ENCODE measurements around the gene LTBP1. TPM values are rescaled to one million over a fixed set of nuclear protein-coding genes. Genes with fewer than 3 reads are reported as not detected.

LTBP1 gene
- total RNA-seq, 1 experiment from 2014 or later: 2.2 TPM

DNA sequence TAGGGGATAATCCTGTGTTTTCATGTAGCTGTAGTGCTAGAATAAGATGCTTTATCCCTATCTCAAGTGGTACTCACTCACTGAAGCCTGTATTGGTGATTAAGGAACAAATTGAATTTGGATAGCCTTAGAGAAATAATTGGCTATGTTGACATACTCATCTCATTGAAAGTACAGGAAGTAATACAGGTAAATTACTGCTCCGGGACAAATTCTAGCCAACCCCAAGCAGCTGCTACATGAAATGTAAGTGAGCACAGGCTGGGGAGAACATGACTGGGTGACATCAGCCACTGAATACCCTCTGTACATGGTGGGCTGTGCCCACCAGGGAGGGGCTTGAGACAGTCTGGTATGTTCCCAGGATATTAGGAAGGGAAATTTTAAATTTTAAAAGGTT, 341.3 kb downstream of the LTBP1 start:
- Histone ChIP-seq H3K27ac (ENCODE audit: low read depth, low read length, poor library complexity, severe bottlenecking) (no peak overlapping the region), H3K4me1 (ENCODE audit: insufficient read depth, low read length, poor library complexity, severe bottlenecking) (no peaks in the 10 kb centered on the region), H3K9me3 (ENCODE audit: low read depth, low read length, poor library complexity, severe bottlenecking) (no peaks in the 10 kb centered on the region), H3K27me3 (replicated peaks; ENCODE audit: insufficient read depth, low read depth, low read length, poor library complexity) (no peaks in the 10 kb centered on the region), H3K36me3 (ENCODE audit: insufficient read depth, low read length, poor library complexity, severe bottlenecking) (no peaks in the 10 kb centered on the region), H3K4me3 (ENCODE audit: low read depth, low read length, poor library complexity, severe bottlenecking) (no peak overlapping the region)
- BruUV-seq (replicated peaks): no TSS peak
- CTCF ChIA-PET: no interaction called here
- no peak for DNase-seq (ENCODE audit: low spot score)
- TF ChIP-seq EZH2 (IDR thresholded peaks at IDR 0.05; ENCODE audit: borderline replicate concordance, low read depth, low read length, poor library complexity, severe bottlenecking): no peak
- TF ChIP-seq, protein P1, sequence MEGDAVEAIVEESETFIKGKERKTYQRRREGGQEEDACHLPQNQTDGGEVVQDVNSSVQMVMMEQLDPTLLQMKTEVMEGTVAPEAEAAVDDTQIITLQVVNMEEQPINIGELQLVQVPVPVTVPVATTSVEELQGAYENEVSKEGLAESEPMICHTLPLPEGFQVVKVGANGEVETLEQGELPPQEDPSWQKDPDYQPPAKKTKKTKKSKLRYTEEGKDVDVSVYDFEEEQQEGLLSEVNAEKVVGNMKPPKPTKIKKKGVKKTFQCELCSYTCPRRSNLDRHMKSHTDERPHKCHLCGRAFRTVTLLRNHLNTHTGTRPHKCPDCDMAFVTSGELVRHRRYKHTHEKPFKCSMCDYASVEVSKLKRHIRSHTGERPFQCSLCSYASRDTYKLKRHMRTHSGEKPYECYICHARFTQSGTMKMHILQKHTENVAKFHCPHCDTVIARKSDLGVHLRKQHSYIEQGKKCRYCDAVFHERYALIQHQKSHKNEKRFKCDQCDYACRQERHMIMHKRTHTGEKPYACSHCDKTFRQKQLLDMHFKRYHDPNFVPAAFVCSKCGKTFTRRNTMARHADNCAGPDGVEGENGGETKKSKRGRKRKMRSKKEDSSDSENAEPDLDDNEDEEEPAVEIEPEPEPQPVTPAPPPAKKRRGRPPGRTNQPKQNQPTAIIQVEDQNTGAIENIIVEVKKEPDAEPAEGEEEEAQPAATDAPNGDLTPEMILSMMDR (conservative IDR thresholded peaks at IDR 0.05; ENCODE audit: low read depth, low read length): no peak
- POLR2A ChIA-PET (ENCODE audit: low non-redundant PET): no interaction called here
- intact Hi-C loops (cut with micrococcal nuclease; ENCODE audit: unreplicated experiment): no loop called here

DNA sequence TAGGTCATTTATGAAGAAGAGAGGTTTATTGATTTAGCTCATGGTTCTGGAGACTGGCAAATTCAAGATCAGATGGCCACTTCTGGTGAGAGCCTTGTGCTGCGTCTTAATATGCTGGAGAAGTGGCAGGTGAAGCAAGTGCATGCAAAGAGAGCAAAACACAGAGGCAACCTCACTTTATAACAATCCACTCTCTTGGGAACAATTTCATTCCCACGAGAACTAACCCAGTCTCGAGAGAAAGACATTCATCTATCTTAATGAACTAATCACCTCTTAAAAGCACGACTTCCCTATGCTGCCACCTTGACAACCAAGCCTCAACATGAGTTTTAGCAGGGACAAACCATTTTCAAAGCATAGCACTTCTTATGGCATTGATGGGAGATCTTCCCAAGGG, 343.2 kb downstream of the LTBP1 start:
- POLR2A ChIA-PET (ENCODE audit: low non-redundant PET): no interaction called here
- CTCF ChIA-PET: no interaction called here
- TF ChIP-seq, protein P1 (conservative IDR thresholded peaks at IDR 0.05; ENCODE audit: low read depth, low read length): no peak
- TF ChIP-seq EZH2 (IDR thresholded peaks at IDR 0.05; ENCODE audit: borderline replicate concordance, low read depth, low read length, poor library complexity, severe bottlenecking): no peak
- BruUV-seq (replicated peaks): no TSS peak
- no peaks in the 10 kb centered on the region for H3K4me1 ChIP-seq (ENCODE audit: insufficient read depth, low read length, poor library complexity, severe bottlenecking)
- intact Hi-C loops (cut with micrococcal nuclease; ENCODE audit: unreplicated experiment): no loop called here
- no peak for DNase-seq (ENCODE audit: low spot score)
- H3K27ac ChIP-seq (ENCODE audit: low read depth, low read length, poor library complexity, severe bottlenecking): no peak overlapping the region
- H3K9me3 ChIP-seq (ENCODE audit: low read depth, low read length, poor library complexity, severe bottlenecking): no peaks in the 10 kb centered on the region
- no peaks in the 10 kb centered on the region for H3K27me3 ChIP-seq (replicated peaks; ENCODE audit: insufficient read depth, low read depth, low read length, poor library complexity)
- H3K36me3 ChIP-seq (ENCODE audit: insufficient read depth, low read length, poor library complexity, severe bottlenecking): no peaks in the 10 kb centered on the region
- no peak overlapping the region for H3K4me3 ChIP-seq (ENCODE audit: low read depth, low read length, poor library complexity, severe bottlenecking)

DNA sequence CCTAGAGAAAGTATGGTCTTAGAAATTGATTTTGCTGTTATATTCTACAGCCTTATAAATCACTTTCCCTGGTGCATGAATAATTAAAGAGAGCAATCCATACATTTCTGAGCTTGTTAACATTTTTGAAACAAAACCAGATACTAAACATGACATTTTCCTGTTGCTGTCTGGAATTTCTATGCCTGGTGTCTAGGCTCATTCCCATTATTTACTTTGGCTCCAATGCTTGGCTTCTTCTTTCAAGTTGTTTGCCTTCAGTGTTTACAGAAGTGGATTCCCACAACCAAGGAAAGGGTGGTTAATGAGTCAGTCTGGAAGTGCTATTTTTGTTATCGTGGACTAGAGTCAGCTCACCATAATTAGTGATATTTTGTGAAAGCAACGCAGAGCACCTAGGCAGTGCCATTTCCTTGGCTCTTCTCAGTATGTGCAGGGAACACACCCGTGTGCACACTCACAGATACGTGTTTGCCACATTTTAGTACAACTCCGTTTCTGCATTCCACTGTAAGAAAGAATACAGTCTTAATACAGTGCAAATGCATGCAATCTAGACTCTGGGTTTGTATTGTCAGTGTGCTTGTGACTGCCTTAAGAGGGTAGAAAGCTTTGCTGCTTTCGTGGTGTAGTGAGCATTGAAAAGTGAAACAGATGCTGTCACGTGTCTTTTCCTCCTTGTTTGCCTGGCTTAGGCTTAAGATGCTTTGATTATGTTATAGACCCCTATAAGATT, 344.7 kb downstream of the LTBP1 start:
- intact Hi-C loops (cut with micrococcal nuclease; ENCODE audit: unreplicated experiment): no loop called here
- no peak overlapping the region for H3K4me3 ChIP-seq (ENCODE audit: low read depth, low read length, poor library complexity, severe bottlenecking)
- H3K9me3 ChIP-seq (ENCODE audit: low read depth, low read length, poor library complexity, severe bottlenecking): no peaks in the 10 kb centered on the region

More for the DNA sequence above, 344.7 kb downstream of the LTBP1 start:
- TF ChIP-seq EZH2 (IDR thresholded peaks at IDR 0.05; ENCODE audit: borderline replicate concordance, low read depth, low read length, poor library complexity, severe bottlenecking): no peak
- TF ChIP-seq, protein P1 (conservative IDR thresholded peaks at IDR 0.05; ENCODE audit: low read depth, low read length): no peak
- no peak for DNase-seq (ENCODE audit: low spot score)
- BruUV-seq (replicated peaks): no TSS peak
- Histone ChIP-seq H3K27me3 (replicated peaks; ENCODE audit: insufficient read depth, low read depth, low read length, poor library complexity) (no peaks in the 10 kb centered on the region), H3K36me3 (ENCODE audit: insufficient read depth, low read length, poor library complexity, severe bottlenecking) (no peaks in the 10 kb centered on the region), H3K4me1 (ENCODE audit: insufficient read depth, low read length, poor library complexity, severe bottlenecking) (no peaks in the 10 kb centered on the region), H3K27ac (ENCODE audit: low read depth, low read length, poor library complexity, severe bottlenecking) (no peak overlapping the region)
- ChIA-PET POLR2A (ENCODE audit: low non-redundant PET) (no interaction called here), CTCF (no interaction called here)
